IMR-90 (cell line): ENCODE data around the gene ZFHX3. TPM values are rescaled to one million over a fixed set of nuclear protein-coding genes. Genes with fewer than 3 reads are reported as not detected.

Experiments used
- ATAC-seq: fragments of 200-7000 bp; cut with Tn5 transposase; 2 replicates; pipeline ENCODE4 v1.9.1; 2020; ENCODE audit warnings: low read depth, mild to moderate bottlenecking, moderate library complexity
- BruUV-seq: library from RNA; stranded (reverse); fragments of 400-500 nt; replicated peaks from 2 replicates; lab custom pipeline; 2021; lab: Mats Ljungman, UMichigan
- CTCF ChIA-PET: fragments of 300-600 bp; formaldehyde crosslinking; extraction: SDS; loops from one replicate; lab custom pipeline; 2021; ENCODE audit warnings: antibody characterized with exemption; lab: Yijun Ruan, JAX
- POLR2A ChIA-PET: fragments of 300-600 bp; sonication (Branson Sonifier 250); formaldehyde crosslinking; loops from one replicate; lab custom pipeline; 2022; ENCODE audit warnings: antibody characterized with exemption; ENCODE audit not compliant: unreplicated experiment; lab: Charles Lee
- DNase-seq: peaks from one replicate; pipeline ENCODE4 v3.0.0; 2013
- H2AFZ ChIP-seq: replicated peaks from 2 replicates; pipeline ENCODE3; 2013; ENCODE audit warnings: low read length, mild to moderate bottlenecking; ENCODE audit not compliant: poor library complexity
- H2AK5ac ChIP-seq: 2 replicates; pipeline ENCODE4 v1.6.1; 2013; ENCODE audit warnings: low read depth, low read length, inconsistent platforms
- H2AK9ac ChIP-seq: replicated peaks from 2 replicates; pipeline ENCODE3; 2013; ENCODE audit warnings: mild to moderate bottlenecking, low read depth, low read length, moderate library complexity; ENCODE audit not compliant: poor library complexity
- H2BK120ac ChIP-seq: 2 replicates; pipeline ENCODE4 v1.6.1; 2013; ENCODE audit warnings: low read depth, low read length, inconsistent platforms
- H2BK15ac ChIP-seq: 3 replicates; pipeline ENCODE4 v1.6.1; 2013; ENCODE audit warnings: low read depth, low read length, inconsistent platforms
- H2BK20ac ChIP-seq: 2 replicates; pipeline ENCODE4 v1.6.1; 2013; ENCODE audit warnings: low read depth, mild to moderate bottlenecking, inconsistent platforms, low read length, moderate library complexity
- H2BK5ac ChIP-seq: 2 replicates; pipeline ENCODE4 v1.6.1; 2013; ENCODE audit warnings: mild to moderate bottlenecking, low read depth, low read length, inconsistent platforms; ENCODE audit not compliant: poor library complexity, severe bottlenecking
- H3K14ac ChIP-seq: replicated peaks from 2 replicates; pipeline ENCODE4 v1.6.1; 2013; ENCODE audit warnings: low read depth, low read length, inconsistent platforms
- H3K18ac ChIP-seq: 2 replicates; pipeline ENCODE4 v1.6.1; 2013; ENCODE audit warnings: low read depth, low read length, control low read depth
- H3K23ac ChIP-seq: 2 replicates; pipeline ENCODE4 v1.6.1; 2013; ENCODE audit warnings: low read depth, low read length, inconsistent platforms
- H3K27ac ChIP-seq: 2 replicates; pipeline ENCODE4 v1.5.1; 2013; ENCODE audit warnings: mild to moderate bottlenecking, control low read depth, low read length; ENCODE audit not compliant: insufficient read depth
- H3K27me3 ChIP-seq: 2 replicates; pipeline ENCODE4 v1.6.1; 2013; ENCODE audit warnings: low read length; ENCODE audit not compliant: control insufficient read depth, insufficient read depth
- H3K36me3 ChIP-seq: 2 replicates; pipeline ENCODE4 v1.6.1; 2013; ENCODE audit warnings: low read length, mixed read lengths; ENCODE audit not compliant: control insufficient read depth, insufficient read depth
- H3K4ac ChIP-seq: 2 replicates; pipeline ENCODE4 v1.6.1; 2013; ENCODE audit warnings: low read depth, low read length, inconsistent platforms
- H3K4me1 ChIP-seq: 2 replicates; pipeline ENCODE4 v1.6.1; 2013; ENCODE audit warnings: low read length, mixed read lengths; ENCODE audit not compliant: control insufficient read depth, insufficient read depth
- H3K4me2 ChIP-seq: 2 replicates; pipeline ENCODE4 v1.6.1; 2013; ENCODE audit warnings: low read depth, mild to moderate bottlenecking, control low read depth, low read length, moderate library complexity
- H3K4me3 ChIP-seq: 2 replicates; pipeline ENCODE4 v1.5.1; 2013; ENCODE audit warnings: low read depth, mild to moderate bottlenecking, control low read depth, low read length, moderate library complexity; ENCODE audit not compliant: insufficient read depth
- H3K56ac ChIP-seq: 2 replicates; pipeline ENCODE4 v1.6.1; 2013; ENCODE audit warnings: low read length, inconsistent platforms; ENCODE audit not compliant: insufficient read depth; ENCODE audit errors: extremely low read depth
- H3K79me1 ChIP-seq, 2 experiments: 2 replicates each; pipeline ENCODE4 v1.6.1; 2013; ENCODE audit warnings: low read length in 2 of 2, inconsistent platforms in 1 of 2, low read depth in 1 of 2
- H3K9ac ChIP-seq: 2 replicates; pipeline ENCODE4 v1.6.1; 2013; ENCODE audit warnings: low read depth, low read length, control low read depth
- H3K9me1 ChIP-seq: 2 replicates; pipeline ENCODE4 v1.6.1; 2013; ENCODE audit warnings: low read length, inconsistent platforms; ENCODE audit not compliant: insufficient read depth
- H3K9me3 ChIP-seq: 2 replicates; pipeline ENCODE4 v1.6.1; 2013; ENCODE audit warnings: low read length; ENCODE audit not compliant: control insufficient read depth, insufficient read depth
- H4K20me1 ChIP-seq: 2 replicates; pipeline ENCODE4 v1.6.1; 2013; ENCODE audit warnings: low read length, inconsistent platforms; ENCODE audit not compliant: insufficient read depth
- H4K5ac ChIP-seq: 2 replicates; pipeline ENCODE4 v1.6.1; 2013; ENCODE audit warnings: mild to moderate bottlenecking, low read depth, low read length, control low read depth
- H4K8ac ChIP-seq, 2 experiments: 2 replicates each; pipeline ENCODE4 v1.6.1; 2013; ENCODE audit warnings: low read depth in 2 of 2, low read length in 2 of 2, control low read depth in 1 of 2, inconsistent platforms in 1 of 2
- H4K91ac ChIP-seq: 2 replicates; pipeline ENCODE4 v1.6.1; 2013; ENCODE audit warnings: low read depth, low read length, inconsistent platforms; ENCODE audit not compliant: insufficient read depth
- CEBPB ChIP-seq: IDR thresholded peaks from 2 replicates; pipeline ENCODE4 v1.6.1; 2012; ENCODE audit warnings: low read depth, low read length, improper control_type of control experiment
- CHD1 ChIP-seq: IDR thresholded peaks from 2 replicates; pipeline ENCODE4 v1.6.1; 2012; ENCODE audit warnings: low read depth, low read length, improper control_type of control experiment
- FOS ChIP-seq: fragments of 150-350 bp; IDR thresholded peaks from 2 replicates; pipeline ENCODE4 v1.6.1; 2016; ENCODE audit warnings: low read depth, low read length
- NFE2L2 ChIP-seq: fragments of 150-350 bp; IDR thresholded peaks from 2 replicates; pipeline ENCODE4 v1.6.1; 2016; ENCODE audit warnings: low read depth, mild to moderate bottlenecking, low read length
- RFX5 ChIP-seq: IDR thresholded peaks from 2 replicates; pipeline ENCODE4 v1.8.0; 2012; ENCODE audit warnings: low read depth, mild to moderate bottlenecking, low read length, moderate library complexity
- WGBS, 2 experiments: methylation state at CpG; one replicate each; pipeline versions ENCODE4 v1.1.5 to v1.1.7; 2013; ENCODE audit warnings: missing lambda C conversion rate in 2 of 2; ENCODE audit not compliant: insufficient read length in 1 of 2; ENCODE audit errors: extremely low coverage in 2 of 2; 5-methylcytosine and 5-hydroxymethylcytosine counted together
- dilution Hi-C: fragments of 300-500 bp; cut with HindIII; formaldehyde crosslinking; loops from one replicate; pipeline ENCODE4 v1.14.3; 2018; ENCODE audit warnings: low sequenced_read_pairs; ENCODE audit not compliant: unreplicated experiment
- in situ Hi-C: fragments of 300-500 bp; cut with MboI; formaldehyde crosslinking; loops from 3 replicates; pipeline ENCODE4 v1.14.3; 2019; ENCODE audit warnings: low sequenced_read_pairs, inconsistent platforms, mixed read lengths
- intact Hi-C: fragments of 100-400 bp; cut with micrococcal nuclease; formaldehyde crosslinking; loops from 2 replicates; pipeline ENCODE4 v1.10.0; 2022
- polyA plus RNA-seq, 3 experiments: library from polyadenylated mRNA; depleted of rRNA; stranded (reverse); fragments of >200 nt; gene quantifications; 2 replicates each; pipeline ENCODE4 v1.2.3, GENCODE V29; 2012; ENCODE audit warnings: low replicate concordance in 1 of 3
- total RNA-seq: library from RNA; depleted of rRNA; stranded (reverse); fragments of >200 nt; gene quantifications from 2 replicates; pipeline ENCODE4 v1.2.3, GENCODE V29; 2012
- TF ChIP-seq, protein P1 (sequence below): conservative IDR thresholded peaks from 2 replicates; pipeline ENCODE4 v1.5.1; 2012; ENCODE audit warnings: mild to moderate bottlenecking, low read depth, low read length, improper control_type of control experiment
- TF ChIP-seq, protein P2 (sequence below): fragments of 150-350 bp; IDR thresholded peaks from 2 replicates; pipeline ENCODE4 v1.6.1; 2016; ENCODE audit warnings: low read depth, mild to moderate bottlenecking, low read length, moderate library complexity, borderline replicate concordance

Gene ZFHX3
- total and polyA plus RNA-seq, 2 of the 4 experiments (the other 2 are of a cell fraction): 1.4 to 1.7 TPM

DNA sequence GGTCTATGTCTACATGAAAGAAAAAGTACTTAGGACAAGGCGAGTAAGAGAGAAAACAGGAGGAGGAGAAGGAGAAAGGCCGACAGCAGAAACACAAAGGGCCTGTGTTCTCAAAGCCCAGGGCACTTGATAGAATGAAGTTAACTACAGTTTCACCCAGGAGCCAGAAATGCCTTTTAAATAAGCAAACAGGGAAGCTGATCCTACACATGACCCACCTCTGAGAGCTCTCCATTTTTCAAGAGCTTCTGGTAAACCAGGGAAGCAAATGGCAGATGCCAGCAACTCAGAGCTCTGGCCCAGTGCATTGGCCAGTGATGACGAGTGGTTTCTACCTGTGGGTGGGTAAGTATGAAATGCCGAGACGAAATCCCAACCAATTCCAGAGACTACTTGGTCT, 163.4 kb downstream of the ZFHX3 start:
- Histone ChIP-seq H2BK5ac (no peak overlapping the region), H3K14ac (no peak overlapping the region), H4K91ac (no peak overlapping the region), H2AFZ (no peak overlapping the region), H3K9ac (no peak overlapping the region), H2BK15ac (no peak overlapping the region), H4K8ac (no peak overlapping the region), H3K18ac (no peak overlapping the region), H3K4me1 (peaks cover 6% of the 10 kb centered on the region), H2BK20ac (no peak overlapping the region), H3K4me2 (no peak overlapping the region), H3K9me1 (peaks cover 4% of the 10 kb centered on the region), H2BK120ac (no peak overlapping the region), H4K20me1 (peaks cover 5% of the 10 kb centered on the region; the same call in 1 of the 2 replicates), H2AK9ac (no peak overlapping the region), H4K5ac (no peak overlapping the region), H3K56ac (no peak overlapping the region), H3K79me1 (peaks cover 22 to 30% of the 10 kb centered on the region in 2 experiments; a peak in 3 of 4 replicates), H3K27ac (no peak overlapping the region), H3K9me3 (no peaks in the 10 kb centered on the region), H3K23ac (no peak overlapping the region), H3K4ac (no peak overlapping the region), H2AK5ac (no peak overlapping the region), H3K36me3 (peaks cover 35% of the 10 kb centered on the region), H3K27me3 (no peaks in the 10 kb centered on the region), H3K4me3 (no peak overlapping the region)
- POLR2A ChIA-PET: interaction anchor here (0.6 kb wide), 2 partner anchors 830 to 1442 kb away, joined by 5 to 7 read pairs; no protein-coding TSS in a partner anchor
- dilution Hi-C loops (no loop called here), in situ Hi-C loops (no loop called here), intact Hi-C loops (no loop called here)
- TF ChIP-seq CEBPB (no peak), NFE2L2 (no peak), RFX5 (no peak), CHD1 (no peak), FOS (no peak)
- TF ChIP-seq, protein P1, sequence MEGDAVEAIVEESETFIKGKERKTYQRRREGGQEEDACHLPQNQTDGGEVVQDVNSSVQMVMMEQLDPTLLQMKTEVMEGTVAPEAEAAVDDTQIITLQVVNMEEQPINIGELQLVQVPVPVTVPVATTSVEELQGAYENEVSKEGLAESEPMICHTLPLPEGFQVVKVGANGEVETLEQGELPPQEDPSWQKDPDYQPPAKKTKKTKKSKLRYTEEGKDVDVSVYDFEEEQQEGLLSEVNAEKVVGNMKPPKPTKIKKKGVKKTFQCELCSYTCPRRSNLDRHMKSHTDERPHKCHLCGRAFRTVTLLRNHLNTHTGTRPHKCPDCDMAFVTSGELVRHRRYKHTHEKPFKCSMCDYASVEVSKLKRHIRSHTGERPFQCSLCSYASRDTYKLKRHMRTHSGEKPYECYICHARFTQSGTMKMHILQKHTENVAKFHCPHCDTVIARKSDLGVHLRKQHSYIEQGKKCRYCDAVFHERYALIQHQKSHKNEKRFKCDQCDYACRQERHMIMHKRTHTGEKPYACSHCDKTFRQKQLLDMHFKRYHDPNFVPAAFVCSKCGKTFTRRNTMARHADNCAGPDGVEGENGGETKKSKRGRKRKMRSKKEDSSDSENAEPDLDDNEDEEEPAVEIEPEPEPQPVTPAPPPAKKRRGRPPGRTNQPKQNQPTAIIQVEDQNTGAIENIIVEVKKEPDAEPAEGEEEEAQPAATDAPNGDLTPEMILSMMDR: no peak
- TF ChIP-seq, protein P2, sequence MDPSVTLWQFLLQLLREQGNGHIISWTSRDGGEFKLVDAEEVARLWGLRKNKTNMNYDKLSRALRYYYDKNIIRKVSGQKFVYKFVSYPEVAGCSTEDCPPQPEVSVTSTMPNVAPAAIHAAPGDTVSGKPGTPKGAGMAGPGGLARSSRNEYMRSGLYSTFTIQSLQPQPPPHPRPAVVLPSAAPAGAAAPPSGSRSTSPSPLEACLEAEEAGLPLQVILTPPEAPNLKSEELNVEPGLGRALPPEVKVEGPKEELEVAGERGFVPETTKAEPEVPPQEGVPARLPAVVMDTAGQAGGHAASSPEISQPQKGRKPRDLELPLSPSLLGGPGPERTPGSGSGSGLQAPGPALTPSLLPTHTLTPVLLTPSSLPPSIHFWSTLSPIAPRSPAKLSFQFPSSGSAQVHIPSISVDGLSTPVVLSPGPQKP: no peak
- CTCF ChIA-PET: interaction anchor here (1.2 to 1.4 kb wide), 2 partner anchors 8 to 52 kb away, joined by 4 to 5 read pairs; no protein-coding TSS in a partner anchor
- WGBS, 2 experiments: no CpG with 5 or more reads among the region's 5 CpGs
- no TSS peak for BruUV-seq
- ATAC-seq (peak; percentile 11; the same call in 1 of the 2 replicates), DNase-seq (no peak)
